Vagina (tissue), 2 donors: Measurements from ENCODE around the gene TNNT2.

Experiments used
- POLR2A ChIP-seq, 2 donors: fragments of 450-650 bp; IDR thresholded peaks; one replicate each; pipeline ENCODE4 v1.6.1; 2017; ENCODE audit warnings: antibody characterized with exemption in 2 of 2, mild to moderate bottlenecking in 2 of 2, moderate library complexity in 2 of 2
- POLR2AphosphoS5 ChIP-seq, 2 donors: sonication (generic); formaldehyde crosslinking; IDR thresholded peaks; one replicate each; pipeline ENCODE4 v1.9.0; 2017; ENCODE audit warnings: antibody characterized with exemption in 2 of 2, mild to moderate bottlenecking in 2 of 2, low read depth in 1 of 2; ENCODE audit not compliant: insufficient read depth in 1 of 2

DNA sequence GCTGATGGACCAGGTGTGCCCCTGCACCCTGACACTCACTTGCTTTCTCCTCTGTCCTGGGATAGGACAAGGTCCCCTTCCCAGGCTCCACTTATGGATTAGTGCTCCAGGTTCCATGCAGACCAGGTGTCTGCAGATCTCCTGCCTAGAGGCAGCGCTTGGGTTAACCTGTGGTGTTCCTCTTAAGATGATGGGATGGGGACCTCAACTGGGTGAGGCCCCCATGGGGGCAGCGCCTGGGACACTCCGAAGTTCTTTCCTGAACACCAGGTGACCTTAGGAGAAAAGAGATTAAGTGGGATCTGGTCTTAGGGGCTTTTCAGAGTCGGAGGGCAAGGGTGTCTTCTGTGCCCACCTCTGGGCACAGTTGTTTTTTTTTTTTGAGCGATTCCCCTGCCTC, 21.2 kb downstream of the TNNT2 start:
- no peak for TF ChIP-seq POLR2A (IDR thresholded peaks at IDR 0.05)
- no peak for TF ChIP-seq POLR2AphosphoS5 (IDR thresholded peaks at IDR 0.05; ENCODE audit: insufficient read depth in 1 of 2, low read depth in 1 of 2)
